Measurements from ENCODE around the gene ZNRF3.

Gene ZNRF3

DNA sequence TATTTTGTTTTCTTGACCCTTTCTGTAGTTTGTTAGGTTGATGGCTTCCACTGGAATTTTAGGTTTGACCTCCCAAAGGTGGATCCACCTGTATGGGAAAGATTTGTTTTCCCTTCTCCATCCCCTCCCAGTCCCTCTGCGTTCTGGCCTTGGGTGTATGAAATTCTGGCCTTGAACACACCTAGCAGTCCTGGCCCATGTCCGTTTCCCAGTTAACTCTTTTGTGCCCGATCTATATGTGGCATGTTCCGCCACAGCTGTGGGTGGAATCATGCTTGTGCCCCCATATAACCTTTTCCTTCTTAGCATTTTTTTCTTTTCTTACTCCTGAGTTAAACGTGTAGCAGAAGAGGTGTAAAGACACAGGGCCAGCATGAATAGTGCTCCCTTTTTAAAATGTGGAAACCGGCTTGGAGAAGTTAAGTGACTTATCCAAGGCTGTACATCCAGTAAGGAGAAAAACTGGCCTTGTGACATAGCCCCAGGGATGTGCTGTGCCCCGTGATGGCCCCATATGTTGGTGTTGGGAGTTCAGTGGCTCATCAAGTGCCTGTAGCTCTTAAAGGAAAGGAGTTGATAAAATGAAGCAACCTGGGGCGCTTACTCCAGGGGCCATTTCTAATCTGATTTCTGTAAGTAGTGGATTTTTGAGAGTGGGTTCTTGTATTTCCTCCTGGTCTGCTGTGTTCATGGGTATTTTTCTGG lies 39.3 kb downstream of the ZNRF3 start:
- peaks cover 52% of the 10 kb centered on the region for H3K27me3 Mint-ChIP-seq (ENCODE audit: low read depth)
- DNase-seq (ENCODE audit: low spot score): no peak
- H3K4me1 Mint-ChIP-seq (ENCODE audit: low read depth): peaks cover 1% of the 10 kb centered on the region
- no peaks in the 10 kb centered on the region for H3K36me3 Mint-ChIP-seq (ENCODE audit: low read depth)
- no peak overlapping the region for H3K27ac Mint-ChIP-seq
- H3K4me3 Mint-ChIP-seq: no peak overlapping the region
- H3K9me3 Mint-ChIP-seq: no peaks in the 10 kb centered on the region

DNA sequence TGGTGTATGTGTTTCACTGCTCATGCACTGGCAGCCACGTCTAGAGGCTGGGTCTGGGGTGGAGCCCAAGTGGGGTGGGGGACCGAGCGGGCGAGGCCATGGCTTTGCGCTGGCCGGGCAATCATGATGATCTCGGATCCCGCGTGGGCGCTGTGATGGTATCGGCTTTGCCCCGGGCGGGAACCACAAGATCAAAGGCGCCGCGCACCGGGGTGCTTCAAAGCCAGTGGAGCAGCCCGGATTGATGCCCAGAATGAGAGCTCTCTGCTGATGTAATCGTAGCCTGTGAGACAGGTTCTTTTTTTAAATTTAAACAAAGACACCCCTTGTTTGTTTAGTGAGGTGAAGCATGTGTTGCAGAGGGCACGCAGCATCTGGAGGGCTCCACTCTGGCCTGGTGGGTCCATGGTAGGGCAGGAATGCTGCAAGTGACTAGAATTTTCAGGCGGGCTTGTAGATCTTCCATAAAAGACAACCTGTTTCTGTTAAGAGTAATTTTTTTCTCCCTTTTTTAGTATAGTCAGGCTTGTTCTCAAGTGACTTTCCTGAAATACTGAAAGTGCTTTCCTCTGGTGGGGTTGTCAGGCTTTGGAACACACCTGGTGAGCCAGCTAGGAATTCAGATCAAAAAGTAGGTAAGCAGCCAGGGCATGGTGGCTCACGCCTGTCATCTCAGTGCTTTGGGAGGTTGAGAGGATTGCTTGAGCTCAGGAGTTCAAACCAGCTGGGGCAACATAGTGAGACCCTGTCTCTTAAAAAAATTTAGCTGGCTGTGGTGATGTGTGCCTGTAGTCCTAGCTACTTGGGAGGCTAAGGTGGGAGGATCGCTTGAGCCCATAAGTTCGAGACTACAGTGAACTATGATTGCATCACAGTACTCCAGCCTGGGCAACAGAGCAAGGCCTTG lies 40.7 kb downstream of the ZNRF3 start:
- no peak overlapping the region for H3K4me3 Mint-ChIP-seq
- H3K4me1 Mint-ChIP-seq (ENCODE audit: low read depth): peaks cover 1% of the 10 kb centered on the region
- H3K36me3 Mint-ChIP-seq (ENCODE audit: low read depth): no peaks in the 10 kb centered on the region
- no peak overlapping the region for H3K27ac Mint-ChIP-seq
- no peak for DNase-seq (ENCODE audit: low spot score)
- H3K9me3 Mint-ChIP-seq: no peaks in the 10 kb centered on the region
- H3K27me3 Mint-ChIP-seq (ENCODE audit: low read depth): peaks cover 48% of the 10 kb centered on the region

DNA sequence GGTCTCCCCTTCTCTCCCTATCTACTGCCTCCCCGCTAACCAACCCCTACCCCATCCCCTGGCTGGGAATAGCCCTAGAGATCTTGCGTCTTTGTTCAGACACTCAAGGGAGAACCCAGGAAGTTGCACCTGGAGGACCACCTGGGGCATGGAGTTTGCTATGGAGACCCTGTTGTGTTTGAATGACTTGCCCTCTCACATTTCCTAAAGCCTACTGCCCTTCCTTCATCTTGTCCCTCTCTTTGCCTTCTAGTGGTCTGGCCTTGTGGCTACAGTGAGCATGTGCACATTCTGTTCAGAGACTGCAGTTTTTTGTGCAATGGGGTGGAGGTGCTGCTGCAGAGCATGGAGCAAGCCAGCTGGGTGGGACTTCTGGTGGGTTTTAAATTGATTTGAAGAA lies 42.5 kb downstream of the ZNRF3 start:
- peaks cover 53% of the 10 kb centered on the region for H3K27me3 Mint-ChIP-seq (ENCODE audit: low read depth)
- peaks cover 1% of the 10 kb centered on the region for H3K4me1 Mint-ChIP-seq (ENCODE audit: low read depth)
- H3K36me3 Mint-ChIP-seq (ENCODE audit: low read depth): no peaks in the 10 kb centered on the region
- H3K27ac Mint-ChIP-seq: no peak overlapping the region
- no peak overlapping the region for H3K4me3 Mint-ChIP-seq
- no peak for DNase-seq (ENCODE audit: low spot score)
- no peaks in the 10 kb centered on the region for H3K9me3 Mint-ChIP-seq

DNA sequence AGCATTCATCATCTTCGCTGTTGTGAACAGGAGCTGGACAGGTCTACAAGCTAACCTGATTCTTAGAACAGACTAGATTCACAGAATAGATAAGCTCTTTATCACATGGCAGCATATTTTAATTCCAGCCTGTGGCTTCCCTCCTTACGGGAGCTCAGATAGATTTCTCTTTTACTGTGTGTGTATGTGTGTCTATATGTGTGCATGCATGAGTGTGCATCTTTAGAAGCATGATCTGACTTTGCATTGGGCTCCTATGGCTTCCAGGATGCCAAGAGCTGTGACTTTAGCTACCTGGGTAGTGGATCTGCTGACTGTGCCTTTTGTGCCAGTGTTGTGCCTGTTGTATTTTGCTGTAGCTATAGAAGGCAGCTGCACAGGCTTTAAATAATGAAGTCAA lies 44.3 kb downstream of the ZNRF3 start:
- Mint-ChIP-seq H3K36me3 (ENCODE audit: low read depth) (no peaks in the 10 kb centered on the region), H3K27ac (no peak overlapping the region), H3K4me1 (ENCODE audit: low read depth) (peaks cover 1% of the 10 kb centered on the region), H3K4me3 (no peak overlapping the region), H3K27me3 (ENCODE audit: low read depth) (peaks cover 58% of the 10 kb centered on the region), H3K9me3 (no peaks in the 10 kb centered on the region)
- no peak for DNase-seq (ENCODE audit: low spot score)

DNA sequence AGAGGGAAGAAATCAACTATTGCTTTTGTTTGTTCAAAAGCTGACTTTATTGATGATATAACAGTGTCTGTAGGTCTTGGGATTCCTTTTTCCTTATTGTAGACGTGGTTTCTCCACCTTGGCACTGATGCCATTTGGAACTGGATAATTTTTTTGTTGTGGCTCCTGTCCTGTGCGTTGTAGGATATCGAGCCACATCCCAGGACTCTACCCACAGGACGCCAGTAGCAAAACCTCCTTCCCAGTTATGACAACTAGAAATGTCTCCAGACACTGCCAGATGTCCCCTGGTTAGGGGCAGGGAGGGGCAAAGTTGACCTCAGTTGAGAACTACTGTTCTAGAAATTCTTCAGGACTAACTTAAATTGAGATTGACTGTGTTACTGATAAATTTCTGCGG lies 45.8 kb downstream of the ZNRF3 start:
- peaks cover 63% of the 10 kb centered on the region for H3K27me3 Mint-ChIP-seq (ENCODE audit: low read depth)
- no peaks in the 10 kb centered on the region for H3K36me3 Mint-ChIP-seq (ENCODE audit: low read depth)
- no peak overlapping the region for H3K4me3 Mint-ChIP-seq
- no peak for DNase-seq (ENCODE audit: low spot score)
- H3K27ac Mint-ChIP-seq: no peak overlapping the region
- H3K4me1 Mint-ChIP-seq (ENCODE audit: low read depth): peaks cover 1% of the 10 kb centered on the region
- H3K9me3 Mint-ChIP-seq: no peaks in the 10 kb centered on the region

DNA sequence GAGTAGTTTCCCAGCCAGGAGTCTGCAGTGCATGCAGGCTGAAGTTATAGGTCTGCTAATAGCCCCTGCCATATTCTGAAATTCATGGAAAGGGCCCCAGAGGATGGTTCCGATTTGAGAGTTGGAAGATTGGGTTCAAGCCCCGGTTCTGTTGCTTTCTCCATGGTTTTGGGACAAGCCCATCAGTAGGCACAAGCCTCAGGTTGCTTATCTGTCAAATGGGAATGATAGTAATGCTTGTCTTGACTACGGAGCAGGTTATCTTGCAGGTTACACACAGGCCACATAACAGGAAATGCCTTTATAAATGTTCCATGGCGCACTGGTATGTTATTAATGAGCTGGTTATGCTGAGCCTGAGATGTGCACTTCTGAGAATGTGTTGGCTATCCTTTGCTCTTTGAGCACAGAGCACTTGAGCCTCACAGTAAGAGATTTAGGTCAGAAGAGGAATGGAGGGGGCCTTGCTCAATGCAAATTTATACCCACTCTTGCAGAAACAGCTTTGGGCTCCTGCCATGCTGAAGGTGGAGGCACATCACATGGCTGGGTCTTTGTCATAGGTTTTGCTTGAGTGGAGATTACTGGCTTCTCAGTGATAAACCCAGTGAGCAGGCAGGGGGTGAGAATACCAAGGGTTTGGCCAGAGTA lies 47.1 kb downstream of the ZNRF3 start:
- Mint-ChIP-seq H3K4me3 (no peak overlapping the region), H3K36me3 (ENCODE audit: low read depth) (no peaks in the 10 kb centered on the region), H3K27me3 (ENCODE audit: low read depth) (peaks cover 61% of the 10 kb centered on the region), H3K9me3 (no peaks in the 10 kb centered on the region), H3K27ac (no peak overlapping the region), H3K4me1 (ENCODE audit: low read depth) (peaks cover 1% of the 10 kb centered on the region)
- DNase-seq (ENCODE audit: low spot score): no peak

DNA sequence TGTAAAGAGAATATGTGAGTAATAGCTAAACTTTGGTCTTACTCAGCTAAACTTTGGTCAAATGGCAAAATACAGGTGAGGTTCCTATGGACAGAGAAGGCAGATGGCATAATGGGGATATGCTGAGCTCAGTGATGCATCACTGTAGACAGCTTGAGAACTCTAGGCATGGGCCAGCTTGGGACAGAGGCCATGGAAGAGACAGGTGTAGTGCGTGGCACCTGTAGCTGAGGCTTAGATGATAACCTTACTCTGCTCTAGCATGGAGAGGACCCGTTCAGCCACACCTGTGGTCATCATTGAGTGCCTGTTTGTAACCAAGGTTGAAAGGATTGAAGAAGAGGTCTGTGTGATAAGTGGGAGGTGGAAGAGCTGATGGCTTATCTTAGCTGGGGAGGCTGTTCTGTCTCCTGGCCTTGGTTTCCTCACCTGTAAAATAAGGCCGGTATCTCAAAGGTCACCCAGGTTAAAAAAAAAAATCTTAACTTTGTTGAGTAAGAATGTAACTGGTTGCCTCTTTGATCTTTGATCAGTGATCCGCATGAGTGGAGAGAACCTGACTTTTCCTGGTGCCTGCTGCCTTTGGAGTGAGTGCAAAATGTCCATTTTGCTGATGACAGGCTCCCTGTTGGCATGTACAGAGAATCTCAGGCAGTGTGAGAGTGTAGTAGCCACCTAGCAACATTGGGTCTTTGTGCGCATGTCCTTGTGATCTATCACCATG lies 48.6 kb downstream of the ZNRF3 start:
- no peak overlapping the region for H3K27ac Mint-ChIP-seq
- no peak for DNase-seq (ENCODE audit: low spot score)
- peaks cover 1% of the 10 kb centered on the region for H3K4me1 Mint-ChIP-seq (ENCODE audit: low read depth)
- no peaks in the 10 kb centered on the region for H3K9me3 Mint-ChIP-seq
- H3K4me3 Mint-ChIP-seq: no peak overlapping the region
- peaks cover 72% of the 10 kb centered on the region for H3K27me3 Mint-ChIP-seq (ENCODE audit: low read depth)
- no peaks in the 10 kb centered on the region for H3K36me3 Mint-ChIP-seq (ENCODE audit: low read depth)

DNA sequence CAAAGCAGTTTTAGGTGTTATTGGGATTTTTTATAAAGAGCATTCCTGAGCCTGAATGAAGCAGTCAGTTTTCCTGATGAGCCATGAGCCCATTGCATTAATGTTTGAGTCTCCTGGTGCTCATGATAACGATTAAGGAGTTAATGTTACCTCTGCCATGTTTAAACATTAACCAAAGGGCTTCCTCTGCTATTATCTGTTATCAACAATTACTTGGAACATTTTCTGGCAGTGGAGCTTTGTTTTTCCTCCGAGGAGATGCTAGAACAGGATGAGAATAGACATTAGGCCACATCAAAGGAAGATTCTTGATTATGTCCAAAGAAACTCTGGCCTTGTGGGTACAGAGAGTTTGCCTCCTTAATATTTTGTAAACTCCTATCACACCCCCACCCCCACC lies 49.9 kb downstream of the ZNRF3 start:
- Mint-ChIP-seq H3K36me3 (ENCODE audit: low read depth) (no peaks in the 10 kb centered on the region), H3K27me3 (ENCODE audit: low read depth) (peaks cover 70% of the 10 kb centered on the region), H3K4me1 (ENCODE audit: low read depth) (no peaks in the 10 kb centered on the region), H3K9me3 (no peaks in the 10 kb centered on the region), H3K27ac (no peak overlapping the region), H3K4me3 (no peak overlapping the region)
- no peak for DNase-seq (ENCODE audit: low spot score)

DNA sequence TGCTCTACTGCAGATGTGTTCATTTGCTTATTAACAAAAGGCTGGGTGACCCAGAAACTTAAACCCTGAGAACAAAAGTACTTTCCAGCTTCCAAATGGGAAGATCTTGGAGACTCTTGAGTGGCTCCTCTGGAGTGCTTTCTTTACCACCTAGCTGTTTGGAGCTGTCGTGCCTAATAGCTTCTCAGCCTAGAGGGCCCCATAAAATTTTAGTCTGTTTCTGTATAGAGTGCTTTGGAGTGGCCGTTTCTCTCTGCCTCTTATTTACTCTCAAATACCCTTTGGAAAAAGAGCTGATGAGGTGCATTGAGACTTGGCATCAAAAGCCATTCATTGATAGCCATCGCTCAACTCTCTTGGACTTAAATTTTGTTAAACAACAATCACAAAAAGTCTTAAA lies 50.7 kb downstream of the ZNRF3 start:
- DNase-seq (ENCODE audit: low spot score): no peak
- Mint-ChIP-seq H3K27me3 (ENCODE audit: low read depth) (peaks cover 72% of the 10 kb centered on the region), H3K4me3 (no peak overlapping the region), H3K4me1 (ENCODE audit: low read depth) (no peaks in the 10 kb centered on the region), H3K36me3 (ENCODE audit: low read depth) (no peaks in the 10 kb centered on the region), H3K9me3 (no peaks in the 10 kb centered on the region), H3K27ac (no peak overlapping the region)

DNA sequence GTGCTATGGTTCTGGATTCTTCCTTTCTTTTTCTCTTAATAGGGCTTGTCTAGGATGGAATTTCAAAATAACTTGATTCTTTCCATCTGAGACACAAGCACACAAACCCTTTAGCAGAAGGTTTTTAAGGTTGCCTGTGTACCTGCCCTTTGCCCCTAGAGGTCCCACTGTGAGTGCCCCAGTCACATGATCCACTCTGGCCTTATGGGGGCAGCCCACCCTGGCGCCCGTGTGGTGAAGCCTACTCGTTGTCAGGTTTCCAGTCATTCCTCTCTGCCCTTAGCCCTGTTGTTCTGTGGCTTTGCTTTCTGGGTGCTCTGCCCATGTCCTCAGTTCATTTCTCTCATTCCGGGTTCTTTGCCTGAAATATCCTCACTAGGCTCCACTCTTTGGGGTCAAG lies 51.8 kb downstream of the ZNRF3 start:
- no peaks in the 10 kb centered on the region for H3K4me1 Mint-ChIP-seq (ENCODE audit: low read depth)
- H3K36me3 Mint-ChIP-seq (ENCODE audit: low read depth): no peaks in the 10 kb centered on the region

DNA sequence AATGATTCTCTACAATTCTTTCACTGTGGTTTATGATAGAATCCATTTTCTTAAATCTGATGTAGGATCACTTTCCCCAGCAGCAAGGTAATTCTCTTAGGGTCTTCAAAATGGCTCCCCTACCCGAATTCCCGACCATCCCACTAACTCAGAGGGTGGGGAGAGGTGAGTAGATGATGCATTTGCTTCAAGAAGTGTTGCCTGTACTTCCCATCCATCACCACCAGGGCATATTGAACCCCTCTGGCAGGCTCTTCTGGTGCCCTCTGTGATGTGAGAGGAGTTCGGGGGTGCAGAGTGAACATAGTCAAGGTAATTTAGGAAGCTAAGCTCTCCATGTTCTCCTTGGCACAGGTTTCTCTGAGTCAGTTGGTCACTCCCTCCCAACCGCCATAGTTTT lies 52.3 kb downstream of the ZNRF3 start:
- peaks cover 77% of the 10 kb centered on the region for H3K27me3 Mint-ChIP-seq (ENCODE audit: low read depth)
- DNase-seq (ENCODE audit: low spot score): no peak
- no peaks in the 10 kb centered on the region for H3K4me1 Mint-ChIP-seq (ENCODE audit: low read depth)
- no peak overlapping the region for H3K27ac Mint-ChIP-seq
- H3K4me3 Mint-ChIP-seq: no peak overlapping the region
- H3K36me3 Mint-ChIP-seq (ENCODE audit: low read depth): no peaks in the 10 kb centered on the region
- H3K9me3 Mint-ChIP-seq: no peaks in the 10 kb centered on the region

More for the DNA sequence above, 51.8 kb downstream of the ZNRF3 start:
- no peak for DNase-seq (ENCODE audit: low spot score)
- Mint-ChIP-seq H3K9me3 (no peaks in the 10 kb centered on the region), H3K4me3 (no peak overlapping the region), H3K27me3 (ENCODE audit: low read depth) (peaks cover 76% of the 10 kb centered on the region), H3K27ac (no peak overlapping the region)

DNA sequence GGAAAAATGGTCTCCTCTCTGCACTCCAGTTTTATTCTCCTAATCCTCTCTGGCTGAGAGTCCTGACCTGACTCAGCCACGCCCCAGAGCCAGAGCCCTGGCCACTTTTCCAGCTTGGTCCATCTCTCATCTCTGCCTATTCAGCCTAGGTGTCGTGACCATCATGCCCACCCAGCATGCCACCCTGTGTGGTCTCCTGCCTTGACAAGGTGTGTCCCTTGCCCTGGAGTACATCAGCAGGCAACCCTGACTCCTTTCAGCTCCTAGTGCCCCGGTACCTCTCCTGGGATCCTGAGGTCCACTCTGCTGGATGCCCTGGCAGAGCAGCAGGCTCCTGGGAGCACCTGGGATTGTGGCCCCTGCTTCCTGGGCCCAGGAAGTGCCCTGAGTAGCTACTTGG lies 52.8 kb downstream of the ZNRF3 start:
- H3K27ac Mint-ChIP-seq: no peak overlapping the region
- no peaks in the 10 kb centered on the region for H3K36me3 Mint-ChIP-seq (ENCODE audit: low read depth)
- H3K9me3 Mint-ChIP-seq: no peaks in the 10 kb centered on the region
- peaks cover 75% of the 10 kb centered on the region for H3K27me3 Mint-ChIP-seq (ENCODE audit: low read depth)
- H3K4me3 Mint-ChIP-seq: no peak overlapping the region
- DNase-seq (ENCODE audit: low spot score): no peak
- no peaks in the 10 kb centered on the region for H3K4me1 Mint-ChIP-seq (ENCODE audit: low read depth)

DNA sequence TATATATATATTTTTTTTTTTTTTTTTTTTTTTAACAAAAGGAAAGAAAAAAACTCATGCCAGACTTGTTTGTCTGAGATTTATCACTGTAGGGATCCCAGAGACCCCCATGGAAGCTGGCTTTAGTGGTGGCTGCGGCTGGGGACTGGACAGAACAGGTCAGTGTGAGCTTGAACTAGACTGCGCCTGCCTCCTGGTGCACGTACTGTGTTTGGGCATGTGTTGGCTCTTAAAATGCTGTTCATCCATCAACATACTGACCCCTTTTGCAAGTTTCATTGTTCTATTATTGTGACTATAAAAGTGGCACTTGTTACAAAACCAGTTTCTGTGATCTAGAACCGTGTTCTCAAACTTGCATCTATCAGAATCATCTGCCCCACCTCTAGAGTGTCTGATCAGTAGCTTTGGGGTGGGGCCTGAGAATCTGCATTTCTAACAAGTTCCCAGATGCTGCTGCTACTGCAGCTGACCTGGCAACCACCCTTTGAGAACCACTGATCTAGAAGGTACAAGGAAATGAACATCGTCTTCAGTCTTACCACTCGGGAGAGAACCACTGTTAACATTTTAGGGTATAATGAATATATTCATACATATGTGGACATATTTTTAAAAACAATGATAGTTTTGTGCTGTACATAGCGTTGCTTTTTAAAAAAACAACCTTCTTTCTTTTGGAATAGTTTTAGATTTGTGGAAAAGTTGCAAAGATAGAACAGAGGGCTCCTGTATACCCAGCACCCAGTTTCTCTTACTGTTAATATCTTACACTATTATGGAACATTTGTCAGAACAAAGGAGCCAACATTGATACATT lies 54.0 kb downstream of the ZNRF3 start:
- Mint-ChIP-seq H3K36me3 (ENCODE audit: low read depth) (no peaks in the 10 kb centered on the region), H3K4me1 (ENCODE audit: low read depth) (no peaks in the 10 kb centered on the region), H3K27me3 (ENCODE audit: low read depth) (peaks cover 74% of the 10 kb centered on the region), H3K9me3 (no peaks in the 10 kb centered on the region), H3K27ac (no peak overlapping the region), H3K4me3 (no peak overlapping the region)
- DNase-seq (ENCODE audit: low spot score): no peak
